ENCODE data around the gene THSD4. TPM values are rescaled to one million over a fixed set of nuclear protein-coding genes. Genes with fewer than 3 reads are reported as not detected.

The THSD4 gene
- total RNA-seq, 1 donor: under 0.01 TPM

DNA sequence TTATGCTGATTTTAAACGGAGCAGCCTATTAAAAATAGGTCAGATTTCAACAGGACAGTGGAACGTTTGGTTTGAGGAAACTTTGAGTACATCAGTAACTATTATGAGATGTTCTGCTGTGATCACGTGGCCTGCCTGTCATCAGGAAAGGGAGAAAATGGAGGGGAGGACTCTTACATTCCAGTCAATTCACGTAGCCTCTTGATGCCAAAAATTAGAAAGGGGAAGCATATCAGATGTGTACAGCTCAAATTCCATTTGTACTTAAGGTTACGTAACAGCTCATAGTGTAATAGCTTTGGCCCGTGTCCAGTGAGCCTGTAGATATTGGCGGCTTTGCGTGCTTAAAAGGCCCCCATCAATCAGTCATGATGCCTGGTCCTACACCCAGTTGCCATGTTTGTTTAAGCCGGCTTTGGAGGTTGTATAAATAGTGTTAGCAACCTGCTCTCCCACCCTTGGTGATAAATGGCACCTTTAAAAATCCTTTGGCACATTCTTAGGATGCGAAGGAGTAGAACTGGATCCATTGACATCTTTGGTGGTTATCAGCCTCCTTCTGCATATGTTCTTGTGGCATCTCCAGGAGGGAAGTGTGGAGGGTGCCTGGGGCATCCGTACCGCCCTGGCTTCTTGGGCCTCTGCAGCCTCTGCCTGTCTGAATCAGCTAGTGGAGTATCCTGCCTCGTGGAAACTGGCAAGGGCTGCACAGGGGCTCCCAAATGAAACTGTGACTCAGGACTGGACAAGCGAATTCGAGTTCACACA lies 163.9 kb downstream of the THSD4 start:
- DNase-seq (ENCODE audit: low read depth in 2 of 3, low spot score in 2 of 3): no peak

DNA sequence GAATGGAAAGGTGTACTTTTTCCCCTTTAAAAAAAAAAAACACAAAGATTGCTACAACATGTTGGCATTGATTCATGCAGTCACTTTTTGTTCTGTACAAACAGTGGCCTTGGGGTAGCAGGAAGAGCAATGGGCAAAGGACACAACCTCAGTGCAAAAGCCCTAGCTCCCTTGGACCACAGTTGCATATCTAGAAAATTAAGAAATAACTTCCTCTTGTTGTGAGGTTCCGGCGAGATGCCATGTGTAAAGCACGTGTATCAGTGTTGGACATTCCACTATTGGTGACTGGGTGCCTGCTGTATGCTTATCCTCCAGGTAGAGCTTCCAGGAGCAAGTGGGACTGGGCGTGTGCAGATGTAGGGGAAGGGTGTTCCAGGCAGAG lies 164.5 kb downstream of the THSD4 start:
- DNase-seq (ENCODE audit: low read depth in 2 of 3, low spot score in 2 of 3): no peak

- no peak for DNase-seq (ENCODE audit: low read depth in 2 of 3, low spot score in 2 of 3)
Observed at GRCh38 chr15:71280206-71280605, 164.9 kb downstream of the THSD4 start.

DNA sequence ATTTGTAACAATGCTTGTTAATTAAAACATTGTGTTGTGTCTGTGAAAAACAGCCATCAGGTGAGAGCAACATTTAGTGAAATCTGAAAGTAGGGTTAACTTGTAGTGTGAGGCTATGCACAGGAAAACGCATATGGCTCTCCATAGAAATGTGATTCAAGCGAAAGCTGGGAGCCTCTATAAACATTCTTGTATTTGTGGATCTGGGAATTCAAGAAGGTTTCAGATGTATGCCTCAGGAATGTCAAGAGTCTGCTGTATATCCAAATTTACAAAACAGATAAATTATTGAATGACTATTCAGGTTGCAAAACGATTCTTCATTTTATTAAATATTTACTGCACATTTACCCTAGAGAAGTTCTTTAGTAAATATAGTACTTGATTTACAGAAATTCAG lies 166.0 kb downstream of the THSD4 start:
- no peak for DNase-seq (ENCODE audit: low read depth in 2 of 3, low spot score in 2 of 3)

DNA sequence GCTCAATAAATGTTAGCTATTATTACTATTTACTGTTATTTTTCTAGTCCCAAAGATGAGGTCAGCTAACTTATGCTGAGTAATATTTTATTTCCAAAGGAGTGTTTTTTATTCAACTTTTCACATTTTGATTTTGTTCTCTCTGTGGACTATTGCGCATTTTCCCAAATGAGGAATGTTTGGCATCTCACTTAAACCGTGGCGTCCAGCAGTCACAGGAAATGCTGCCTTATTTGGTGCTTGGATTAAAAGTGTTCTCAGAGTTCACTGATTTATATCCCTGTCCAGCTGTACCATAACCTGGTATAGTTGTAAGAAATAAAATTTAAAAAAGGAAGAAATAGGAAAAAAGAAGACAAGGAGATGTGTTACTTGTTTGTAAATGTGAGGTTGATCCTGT lies 166.8 kb downstream of the THSD4 start:
- no peak for DNase-seq (ENCODE audit: low read depth in 2 of 3, low spot score in 2 of 3)

- no peak for DNase-seq (ENCODE audit: low read depth in 2 of 3, low spot score in 2 of 3)
Observed at GRCh38 chr15:71288348-71288955, 173.2 kb downstream of the THSD4 start.

- DNase-seq (ENCODE audit: low read depth in 2 of 3, low spot score in 2 of 3): no peak
Observed at GRCh38 chr15:71290002-71290401, 174.7 kb downstream of the THSD4 start.

DNA sequence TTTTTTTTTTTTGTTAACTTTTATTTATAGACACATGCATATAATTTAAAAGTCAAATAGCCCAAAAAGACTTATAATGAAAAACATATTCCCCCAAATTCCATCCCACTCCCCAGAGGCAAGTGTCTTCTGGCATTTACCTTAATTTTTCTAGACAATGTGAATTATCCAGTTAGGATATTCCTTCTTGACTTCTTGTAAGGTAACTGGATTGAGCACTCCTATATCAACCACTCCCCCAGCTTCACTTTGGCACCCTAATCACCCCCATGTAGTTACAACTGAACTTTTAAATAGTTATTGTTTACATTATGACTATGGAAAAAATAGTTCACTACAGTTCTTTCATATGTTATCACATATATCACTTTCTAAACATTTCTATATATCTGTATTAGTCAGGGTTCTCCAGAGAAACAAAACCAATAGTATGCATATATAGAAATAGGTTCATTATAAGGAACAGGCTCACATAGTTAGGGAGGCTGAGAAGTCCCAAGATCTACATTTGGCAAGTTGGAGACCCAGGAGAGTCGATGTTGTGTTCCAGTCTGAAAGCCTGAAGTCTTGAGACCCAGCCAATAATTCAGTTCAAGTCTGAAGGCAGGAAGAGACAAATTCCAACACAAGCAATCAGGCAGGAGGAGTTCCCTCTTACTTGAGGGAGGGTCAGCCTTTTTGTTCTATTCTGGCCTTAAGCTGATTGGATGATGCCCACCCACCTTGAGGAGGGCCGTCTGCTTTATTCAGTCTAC lies 175.8 kb downstream of the THSD4 start:
- DNase-seq (ENCODE audit: low read depth in 2 of 3, low spot score in 2 of 3): no peak

GRCh38 chr15:71291723-71292122 lies 176.5 kb downstream of the THSD4 start:
- no peak for DNase-seq (ENCODE audit: low read depth in 2 of 3, low spot score in 2 of 3)

- no peak for DNase-seq (ENCODE audit: low read depth in 2 of 3, low spot score in 2 of 3)
Observed at GRCh38 chr15:71293723-71294122, 178.5 kb downstream of the THSD4 start.

DNA sequence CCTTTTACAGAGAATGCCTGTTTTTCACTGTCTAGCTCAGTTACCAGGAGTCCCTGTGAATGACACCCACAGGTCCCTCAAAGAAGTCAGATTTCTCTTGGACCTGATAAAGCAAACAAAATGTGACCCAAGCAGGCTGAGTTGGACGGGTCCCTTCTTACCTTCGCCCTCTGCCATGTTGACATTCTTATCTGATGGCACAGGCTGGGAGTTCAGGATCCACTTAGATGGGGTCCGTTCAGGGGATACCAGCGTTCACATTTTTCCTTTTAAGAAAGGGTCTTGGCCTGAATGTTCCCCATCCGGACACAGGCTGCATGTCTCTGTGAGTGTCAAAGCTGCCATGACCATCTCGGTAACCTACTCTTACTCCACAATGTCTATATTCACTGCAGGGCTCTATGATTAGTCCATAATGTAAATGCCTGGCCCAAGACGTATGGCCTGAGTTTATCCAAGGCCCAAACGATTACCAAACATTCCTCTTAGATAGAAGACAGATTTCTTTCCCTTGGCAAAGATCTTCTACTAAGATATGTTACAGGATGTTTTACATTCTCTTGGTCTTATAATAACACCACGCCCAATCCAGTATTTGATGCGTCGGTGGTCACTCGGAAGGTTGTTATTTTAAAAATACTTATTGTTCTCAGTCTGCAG lies 179.1 kb downstream of the THSD4 start:
- no peak for DNase-seq (ENCODE audit: low read depth in 2 of 3, low spot score in 2 of 3)

- DNase-seq (ENCODE audit: low read depth in 2 of 3, low spot score in 2 of 3): no peak
Observed at GRCh38 chr15:71294911-71295602, 179.8 kb downstream of the THSD4 start.

DNA sequence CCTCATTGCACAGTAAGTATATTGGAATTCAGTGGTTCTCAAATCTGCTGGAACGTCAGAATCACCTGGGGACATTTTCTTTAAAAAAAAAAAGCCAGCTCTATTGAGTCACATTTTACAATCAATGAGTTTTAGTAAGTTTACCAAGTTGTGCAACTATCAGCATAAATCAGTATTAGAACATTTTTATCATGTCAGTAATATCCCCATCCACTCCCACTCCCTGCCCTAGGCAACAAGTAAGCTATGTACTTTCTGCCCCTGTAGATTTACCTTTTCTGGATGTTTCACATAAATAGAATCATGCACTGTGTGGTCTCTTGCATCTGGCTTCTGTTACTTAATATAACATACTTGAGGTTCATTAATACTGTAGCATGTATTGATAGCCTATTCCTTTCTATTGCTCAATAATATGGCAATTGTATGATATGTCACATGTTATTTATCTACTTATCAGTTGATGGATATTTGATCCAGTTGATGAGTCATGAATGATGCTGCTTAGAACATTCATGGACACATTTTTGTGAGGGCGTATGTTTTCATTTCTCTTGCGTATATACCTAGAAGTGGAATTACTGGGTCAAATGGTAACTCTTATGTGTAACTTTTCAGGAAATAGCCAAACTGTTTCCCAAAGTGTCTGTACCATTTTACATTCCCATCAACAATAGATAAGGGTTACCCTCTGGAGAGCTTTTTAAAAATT lies 180.5 kb downstream of the THSD4 start:
- DNase-seq (ENCODE audit: low read depth in 2 of 3, low spot score in 2 of 3): no peak

GRCh38 chr15:71296315-71296679 lies 181.0 kb downstream of the THSD4 start:
- no peak for DNase-seq (ENCODE audit: low read depth in 2 of 3, low spot score in 2 of 3)

- no peak for DNase-seq (ENCODE audit: low read depth in 2 of 3, low spot score in 2 of 3)
Observed at GRCh38 chr15:71301958-71302621, 186.8 kb downstream of the THSD4 start.

- no peak for DNase-seq (ENCODE audit: low read depth in 2 of 3, low spot score in 2 of 3)
Observed at GRCh38 chr15:71302861-71303410, 187.7 kb downstream of the THSD4 start.

- DNase-seq (ENCODE audit: low read depth in 2 of 3, low spot score in 2 of 3): no peak
Observed at GRCh38 chr15:71303977-71304376, 188.7 kb downstream of the THSD4 start.

DNA sequence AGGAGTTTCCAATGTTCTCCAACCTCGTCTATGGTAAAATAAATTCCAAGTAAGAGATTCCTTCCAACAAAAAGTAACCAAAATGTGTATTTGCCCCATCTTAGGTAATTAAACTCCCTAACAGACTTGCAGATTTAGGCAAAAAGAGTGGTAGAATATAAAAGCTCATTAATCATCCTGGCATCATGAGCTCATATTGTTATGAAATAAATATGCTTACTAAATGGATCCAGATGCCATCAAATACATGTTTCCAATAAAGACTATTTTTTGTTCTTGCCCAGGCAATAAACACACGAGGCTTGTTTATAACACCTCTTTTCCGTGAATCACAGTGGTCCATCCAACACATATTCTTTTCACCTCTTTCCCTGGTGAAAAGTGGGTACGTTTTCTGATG lies 189.4 kb downstream of the THSD4 start:
- DNase-seq (ENCODE audit: low read depth in 2 of 3, low spot score in 2 of 3): no peak

DNA sequence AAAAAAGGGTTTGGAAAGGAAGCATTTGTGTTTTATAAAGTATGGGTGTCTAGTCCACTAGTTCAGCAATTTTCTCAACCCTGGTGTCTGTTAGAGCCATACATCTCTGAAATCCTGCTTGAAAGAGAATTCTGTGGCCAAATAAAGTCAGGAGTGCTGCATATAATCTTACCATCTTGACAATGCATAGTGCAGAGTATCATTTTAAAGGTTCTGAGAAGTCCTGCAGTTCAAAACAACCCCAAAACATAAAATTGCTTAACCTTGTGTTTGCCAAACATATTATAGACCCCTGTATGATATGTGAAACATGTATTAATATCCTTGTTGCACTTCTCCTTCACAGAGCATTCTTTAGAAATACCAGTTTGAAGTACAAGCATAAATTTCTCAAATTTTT lies 191.3 kb downstream of the THSD4 start:
- no peak for DNase-seq (ENCODE audit: low read depth in 2 of 3, low spot score in 2 of 3)

All from hematopoietic multipotent progenitor cell (in vitro differentiated cells).